NCI-H1930 (cell line): ENCODE results near the gene KCNN4.
"Not testable (repeated sequence)": the region's sequence is repeated elsewhere in the genome, so short reads cannot be mapped to it uniquely, and the experiment has no call there.

Experiments
- DNase-seq, 2 experiments: peaks; one replicate each; lab custom pipeline; 2025; lab: John Stamatoyannopoulos, UW

KCNN4 gene

DNA sequence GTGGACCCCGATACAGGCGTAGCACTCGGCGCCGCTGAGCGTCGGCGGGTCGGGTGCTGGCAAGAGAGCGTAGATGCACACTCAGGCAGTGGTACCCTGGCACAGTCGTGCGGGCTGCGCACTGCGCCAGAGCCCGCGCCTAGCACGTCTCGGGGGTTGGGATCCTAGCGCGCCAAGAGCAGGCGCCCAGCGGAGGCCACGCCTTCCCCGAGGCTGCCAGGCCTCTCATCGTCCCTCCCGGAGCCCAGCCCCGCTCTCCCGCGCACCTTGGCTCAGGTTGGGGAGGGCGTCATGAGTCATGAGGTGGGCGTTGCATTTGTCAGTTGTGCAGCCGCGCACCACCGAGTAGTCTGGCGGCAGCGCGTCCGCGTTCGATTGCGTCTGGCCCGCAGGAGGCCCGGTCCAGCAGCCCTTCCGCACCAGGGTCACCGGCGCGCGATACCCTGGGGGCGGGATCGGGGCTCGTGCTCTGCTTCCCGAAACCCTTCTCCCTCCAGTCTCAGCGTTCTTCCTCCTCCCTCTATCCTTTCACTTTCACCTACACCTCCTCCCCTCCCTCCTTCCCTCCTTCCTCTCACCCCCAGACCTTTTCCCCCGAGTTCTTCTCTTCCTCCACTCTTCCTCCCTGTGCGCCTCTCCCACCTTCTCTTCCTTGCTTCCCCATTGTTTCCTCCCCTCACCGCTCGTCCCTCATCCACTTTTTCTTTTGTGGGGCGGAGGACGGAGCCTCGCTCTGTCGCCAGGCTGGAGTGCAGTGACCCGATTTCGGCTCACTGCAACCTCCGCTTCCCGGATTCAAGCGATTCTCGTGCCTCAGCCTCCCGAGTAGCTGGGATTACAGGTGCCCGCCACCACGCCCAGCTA lies 18.0 kb upstream of the KCNN4 start:
- peak; percentile 65 to 71 for DNase-seq

DNA sequence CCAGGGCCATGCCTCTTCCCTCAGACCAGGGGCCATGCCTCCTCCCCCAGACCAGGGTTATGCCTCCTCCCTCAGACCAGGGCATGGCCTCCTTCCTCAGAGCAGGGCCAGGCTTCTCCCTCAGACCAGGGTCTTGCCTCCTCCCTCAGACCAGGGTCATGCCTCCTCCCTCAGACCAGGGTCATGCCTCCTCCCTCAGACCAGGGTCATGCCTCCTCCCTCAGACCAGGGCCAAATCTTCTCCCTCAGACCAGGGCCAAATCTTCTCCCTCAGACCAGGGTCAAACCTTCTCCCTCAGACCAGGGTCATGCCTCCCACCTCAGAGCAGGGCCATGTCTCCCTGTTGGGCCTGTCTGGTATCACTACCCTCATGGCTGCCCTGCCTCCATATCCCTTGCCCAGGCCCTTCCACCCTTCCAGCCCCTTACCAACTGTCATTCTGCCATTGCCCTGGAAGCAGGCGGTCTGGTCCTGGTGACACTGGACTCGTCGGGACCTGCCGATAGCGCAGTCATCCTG lies 17.3 kb upstream of the KCNN4 start:
- no peak for DNase-seq

DNA sequence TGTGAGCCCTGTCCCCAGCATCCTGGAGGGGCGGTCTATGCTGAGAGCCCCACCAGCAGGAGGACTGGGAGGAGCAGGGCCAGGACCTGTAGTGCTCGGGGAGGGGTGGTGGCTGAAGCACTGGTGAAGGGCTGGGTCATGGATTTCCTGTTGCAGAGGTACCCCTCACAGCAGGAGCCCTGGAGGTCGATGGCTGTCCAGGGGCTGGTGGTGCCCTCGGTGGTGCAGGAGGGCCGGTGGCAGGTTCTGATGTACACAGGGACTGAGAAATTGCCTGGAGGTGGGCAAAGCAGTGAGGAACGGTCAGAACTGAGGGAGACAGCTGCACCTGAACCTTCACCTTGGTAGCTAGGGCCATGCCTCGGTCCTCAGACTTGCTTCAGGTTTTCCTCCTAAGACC lies 16.8 kb upstream of the KCNN4 start:
- no peak for DNase-seq

DNA sequence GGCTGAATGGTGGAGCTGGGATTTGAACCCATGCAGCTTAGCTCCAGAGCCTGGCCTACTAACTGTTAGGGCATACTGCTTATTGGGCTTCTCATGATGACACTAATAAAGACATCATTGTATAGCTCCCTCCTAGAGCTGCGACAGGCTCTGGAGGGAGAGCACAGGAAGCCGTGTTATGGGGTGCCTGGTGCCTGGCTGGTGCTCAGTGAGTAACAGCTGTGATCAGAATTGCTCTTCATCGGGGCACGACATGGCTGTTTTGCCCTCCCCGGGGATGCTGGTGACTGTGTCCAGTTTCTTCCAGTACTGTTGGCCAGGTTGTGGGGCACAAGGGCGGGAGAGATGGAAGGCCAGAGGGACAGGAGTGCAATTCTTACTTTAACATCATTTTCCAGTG lies 16.3 kb upstream of the KCNN4 start:
- DNase-seq, result no peak

DNA sequence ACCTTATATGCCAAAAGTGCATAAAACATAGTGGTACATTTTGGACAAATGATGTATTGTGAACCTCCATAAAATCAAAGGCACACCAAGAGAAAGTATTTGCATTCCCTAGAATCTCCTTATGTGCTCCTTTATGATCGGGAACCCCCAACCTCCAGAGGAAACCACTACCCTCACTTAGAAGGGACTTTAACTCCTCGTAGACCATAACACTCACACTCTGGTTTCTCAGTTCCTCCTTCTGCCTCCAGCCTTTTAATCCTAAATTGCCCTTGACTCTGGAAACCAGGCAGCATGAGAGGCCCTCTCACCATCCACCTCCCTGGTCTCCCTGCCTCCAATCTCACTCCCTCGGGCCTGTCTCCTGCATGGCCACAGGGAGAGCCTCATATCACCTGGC lies 9.8 kb upstream of the KCNN4 start:
- no peak for DNase-seq

DNA sequence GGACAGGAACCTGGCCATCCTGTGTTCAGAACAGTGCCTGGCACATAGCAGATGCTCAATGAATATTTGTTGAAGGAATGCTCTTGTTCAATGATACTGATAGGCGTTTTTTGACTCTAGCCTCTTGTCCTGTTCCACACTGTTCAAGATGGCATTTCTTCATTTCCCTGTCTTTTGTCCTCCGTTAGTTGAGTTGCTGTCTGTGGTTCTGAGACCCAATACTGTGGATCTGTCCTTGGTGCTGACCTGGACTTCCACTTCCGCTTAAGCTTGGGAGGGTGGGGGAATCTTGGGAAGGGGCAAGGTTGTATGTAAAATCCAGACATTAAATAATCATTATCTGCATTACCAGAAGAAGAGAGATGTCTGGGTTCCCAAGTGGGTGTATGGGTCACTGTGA lies 8.3 kb upstream of the KCNN4 start:
- no peak for DNase-seq

DNA sequence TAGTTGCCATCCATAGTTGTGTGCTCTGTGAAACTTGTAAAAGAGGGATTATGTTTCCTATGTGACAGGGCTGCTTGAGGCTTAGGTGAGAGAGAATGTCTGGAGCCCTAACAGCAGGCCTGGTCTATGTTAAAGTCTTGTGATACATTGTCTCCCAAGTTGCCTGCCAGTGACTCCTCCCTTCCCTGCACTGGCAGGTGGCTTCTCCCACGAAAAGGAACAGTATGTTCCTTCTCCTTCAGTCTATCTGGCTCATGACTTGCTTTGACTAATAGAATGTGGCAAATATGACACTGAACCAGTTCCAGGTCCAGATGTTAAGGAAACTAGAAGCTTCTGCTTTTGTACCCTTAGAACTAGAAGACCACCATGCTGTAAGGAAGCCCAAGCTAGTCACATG lies 5.9 kb upstream of the KCNN4 start:
- DNase-seq, result no peak

DNA sequence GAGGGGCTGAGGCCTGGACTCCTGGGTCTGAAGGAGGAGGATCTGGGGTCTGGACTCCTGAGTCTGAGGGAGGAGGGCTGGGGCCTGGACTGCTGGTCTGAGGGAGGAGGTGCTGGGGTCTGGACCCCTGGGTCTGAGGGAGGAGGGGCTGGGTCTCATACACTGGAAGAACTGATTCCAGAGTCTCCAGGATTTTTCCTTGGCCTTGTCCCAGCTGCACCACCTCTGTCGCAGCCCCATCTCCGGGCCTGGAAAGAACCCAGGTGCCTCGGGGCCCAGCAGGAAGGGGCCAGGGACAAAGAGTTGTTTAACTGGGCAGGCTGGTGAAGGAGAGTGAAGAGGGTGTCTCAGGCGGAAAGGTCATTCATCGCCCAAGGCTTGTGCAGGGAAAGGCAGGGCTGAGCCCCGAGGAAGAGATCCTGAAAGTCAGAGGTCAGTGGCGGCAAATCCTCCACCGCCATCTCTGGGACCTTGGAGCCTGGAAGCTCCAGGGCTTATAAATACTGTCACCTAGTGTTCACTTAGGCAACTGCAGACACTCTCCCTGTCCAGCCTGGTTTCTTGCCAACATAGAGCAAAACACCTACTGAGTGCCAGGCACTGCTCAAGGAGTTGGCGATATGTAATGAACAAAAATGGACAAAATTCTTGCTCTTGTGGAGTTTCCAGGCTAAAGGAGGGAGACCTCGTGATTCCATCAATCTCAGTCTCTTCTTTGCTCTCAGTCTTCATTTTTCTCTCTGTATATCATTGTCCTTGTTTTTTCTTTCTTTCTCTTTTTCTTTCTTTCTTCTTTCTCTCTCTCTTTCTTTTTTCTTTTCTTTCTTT lies 4.4 kb upstream of the KCNN4 start:
- peak; percentile 31 to 63 for DNase-seq

DNA sequence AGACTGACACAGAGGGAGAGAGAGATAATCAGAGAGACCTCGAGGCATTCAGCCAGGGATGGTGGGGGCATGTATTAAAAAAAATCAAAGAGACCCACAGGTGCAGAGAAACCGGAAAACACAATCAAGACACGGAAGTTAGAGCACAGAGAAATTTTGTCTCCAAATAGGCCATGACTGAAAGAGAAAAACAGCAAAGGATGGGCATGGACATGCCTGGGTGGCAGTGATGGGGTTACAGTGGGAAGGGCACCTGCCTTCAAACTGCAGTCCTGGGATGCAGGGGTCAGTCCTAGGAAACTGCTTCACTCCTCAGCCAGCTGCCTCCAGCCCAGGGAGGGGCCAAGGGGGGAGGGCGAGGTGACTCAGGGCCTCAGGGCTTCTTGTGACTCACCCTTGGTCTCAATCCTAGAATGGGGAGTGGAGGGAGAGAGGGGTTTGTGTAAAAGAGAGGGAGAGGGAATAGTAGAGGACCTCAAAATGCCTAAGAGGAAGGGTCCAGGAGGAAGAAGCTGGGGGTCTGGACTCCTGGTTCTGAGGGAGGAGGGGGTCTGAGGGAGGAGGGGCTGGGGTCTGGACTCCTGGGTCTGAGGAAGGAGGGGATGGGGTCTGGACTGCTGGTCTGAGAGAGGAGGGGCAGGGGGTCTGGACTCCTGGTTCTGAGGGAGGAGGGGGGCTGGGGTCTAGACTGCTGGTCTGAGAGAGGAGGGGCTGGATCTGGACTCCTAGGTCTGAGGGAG lies 3.6 kb upstream of the KCNN4 start:
- DNase-seq, result no peak

DNA sequence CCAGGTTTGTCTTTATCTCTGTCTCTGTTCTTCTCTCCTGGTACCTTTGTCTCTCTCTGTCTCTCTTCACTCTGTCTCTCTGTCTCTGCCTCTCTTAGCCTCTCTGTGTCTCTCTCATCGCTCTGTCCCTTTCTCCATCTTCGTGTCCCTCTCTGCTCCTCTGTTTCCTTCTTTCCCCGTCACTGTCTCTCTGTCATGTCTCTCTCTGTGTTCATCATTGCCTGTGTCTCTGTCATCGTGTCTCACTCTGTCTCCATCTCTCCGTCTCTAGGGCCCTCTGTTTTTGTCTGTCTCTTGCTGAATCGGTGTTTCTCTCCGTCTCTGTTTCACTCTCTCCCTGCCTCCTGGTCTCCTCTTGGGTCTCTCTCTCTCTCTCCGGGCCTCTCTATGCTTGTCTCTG lies 2.9 kb upstream of the KCNN4 start:
- DNase-seq, result no peak

DNA sequence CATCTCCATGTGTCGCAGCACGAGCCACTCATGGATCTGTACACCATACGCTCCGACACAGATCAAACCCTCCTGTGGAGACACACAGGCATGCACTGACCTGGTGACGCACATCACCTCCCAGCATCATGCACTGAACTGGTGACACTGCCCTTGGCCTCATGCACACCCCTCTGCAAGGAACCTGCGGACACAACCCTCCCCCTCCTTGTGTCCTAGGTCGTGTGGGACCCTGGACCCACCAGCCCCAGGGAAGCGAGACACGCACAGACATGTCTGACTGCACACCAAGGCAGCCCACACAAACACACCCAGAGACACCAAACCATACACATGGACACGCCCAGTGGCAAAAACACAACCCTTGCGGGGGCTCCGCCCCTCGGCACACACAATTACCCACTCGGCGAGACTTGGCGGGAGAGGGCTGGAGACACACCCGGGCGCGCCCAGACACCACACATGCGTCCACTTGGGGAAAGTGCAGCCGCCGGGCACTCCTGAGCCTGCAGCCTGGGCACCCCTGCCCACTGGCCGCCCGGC lies 2.0 kb upstream of the KCNN4 start:
- no peak for DNase-seq

DNA sequence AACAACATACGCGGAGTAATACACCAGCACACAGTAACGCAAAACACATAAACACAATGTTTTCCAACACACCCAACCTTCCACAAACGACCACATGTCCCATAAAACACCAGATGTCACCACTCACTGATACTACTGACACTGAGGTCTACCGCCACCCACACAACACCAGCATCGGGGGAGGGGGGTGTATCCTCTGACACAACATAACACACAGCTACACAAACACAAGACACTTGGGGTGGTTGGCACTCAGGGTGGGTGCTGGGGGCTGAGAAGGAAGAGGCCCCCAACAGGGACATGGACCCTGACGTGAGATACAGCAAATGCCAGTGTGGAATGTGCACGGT lies 1.5 kb upstream of the KCNN4 start:
- no peak for DNase-seq

DNA sequence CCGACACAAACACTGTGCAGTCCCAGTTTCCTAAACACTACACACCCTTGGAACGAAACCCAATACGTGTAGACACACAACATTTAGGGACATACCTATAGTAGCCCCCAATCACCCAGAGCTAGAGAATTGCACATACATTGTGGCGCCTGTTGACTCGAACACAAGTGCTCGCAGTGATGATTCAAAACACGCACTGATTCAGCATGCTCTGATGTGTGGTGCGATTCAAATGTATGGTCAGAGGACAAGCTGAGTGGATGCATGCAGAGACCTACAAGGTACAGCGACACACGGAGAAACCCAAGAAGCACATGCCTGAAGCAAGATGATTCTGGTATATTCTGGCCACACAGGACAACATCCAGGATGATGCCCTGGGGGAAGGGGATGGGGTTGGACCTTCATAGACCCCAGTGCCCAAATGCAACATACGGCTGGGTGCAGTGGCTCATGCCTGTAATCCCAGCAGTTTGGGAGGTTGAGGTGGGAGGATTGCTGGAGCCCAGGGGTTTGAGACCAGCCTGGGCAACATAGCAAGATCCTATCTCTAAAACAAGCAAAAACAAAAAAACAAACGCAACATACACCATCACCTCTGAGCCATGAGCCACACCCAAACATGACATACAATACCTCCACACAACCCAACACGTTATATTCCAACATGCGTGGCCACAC lies 997 bp upstream of the KCNN4 start:
- no peak for DNase-seq

DNA sequence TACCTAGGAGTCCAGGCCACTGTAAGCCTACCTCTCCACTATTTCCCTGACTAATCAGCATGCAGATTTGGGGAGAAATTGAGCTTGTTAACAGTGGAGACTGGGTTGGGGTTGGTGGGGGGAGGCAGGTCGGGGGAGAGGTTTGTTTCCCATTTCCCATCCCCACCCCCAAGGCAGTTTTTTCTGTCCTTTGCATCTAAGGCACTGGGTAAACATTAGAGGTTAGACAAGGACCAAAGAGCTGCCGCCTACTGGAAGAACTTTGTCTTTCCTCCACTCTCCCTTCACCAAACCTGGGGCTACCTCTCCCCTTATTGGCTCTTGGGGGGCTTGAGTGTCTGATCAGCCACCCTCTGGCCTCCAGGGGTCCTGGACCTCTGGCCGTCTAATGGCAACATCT lies 953 bp downstream of the KCNN4 start:
- DNase-seq, result no peak

DNA sequence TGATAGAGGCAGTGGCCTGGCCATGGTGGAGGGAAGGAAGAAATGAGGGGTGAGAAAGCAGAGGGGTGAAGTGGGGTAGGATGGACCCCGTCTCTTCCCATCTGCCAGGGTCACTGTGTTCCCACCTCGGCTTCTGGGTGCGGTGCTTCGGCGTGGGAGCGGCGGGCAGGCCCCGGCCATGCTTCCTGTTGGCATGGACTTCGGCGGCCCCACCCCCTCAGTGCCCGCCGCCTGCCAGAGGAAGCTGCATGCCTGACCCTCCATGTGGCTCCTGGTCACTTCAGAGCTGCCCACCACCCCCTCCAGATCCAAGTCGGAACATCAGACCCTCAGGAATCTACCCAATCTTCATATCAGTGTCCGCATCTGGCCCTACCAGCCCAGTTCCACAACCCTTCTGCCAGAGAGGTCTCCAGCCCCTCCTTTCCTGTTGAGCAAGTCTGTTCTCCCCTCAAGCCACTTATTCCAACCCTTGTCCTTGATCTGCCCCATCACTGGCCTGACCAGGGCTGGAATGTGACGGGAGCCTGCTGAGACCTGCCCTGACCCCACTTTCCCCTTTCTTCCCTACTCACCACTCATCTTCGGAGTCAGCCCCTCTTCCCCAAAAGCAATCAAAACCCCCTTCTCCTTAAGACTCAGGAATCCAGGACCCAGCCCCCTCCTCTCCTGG lies 1.5 kb downstream of the KCNN4 start:
- no peak for DNase-seq

DNA sequence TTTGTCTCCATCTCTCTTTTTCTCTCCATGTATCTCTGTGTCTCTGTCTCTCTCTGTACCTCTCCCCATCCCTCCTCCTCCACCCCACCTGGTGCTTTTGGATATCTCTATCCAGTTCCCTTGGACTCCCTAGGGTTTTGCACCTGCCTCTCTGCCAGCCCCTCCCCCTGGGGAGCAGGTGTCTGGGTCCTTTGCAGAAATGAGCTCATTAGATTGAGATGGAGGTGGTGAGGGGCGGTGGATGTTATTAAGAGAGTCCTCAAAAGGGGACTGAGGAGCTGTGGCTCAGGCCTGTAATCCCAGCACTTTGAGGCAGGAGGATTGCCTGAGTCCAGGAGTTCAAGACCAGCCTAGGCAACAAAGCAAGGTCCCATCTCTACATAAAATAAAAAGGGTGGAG lies 2.1 kb downstream of the KCNN4 start:
- no peak for DNase-seq

DNA sequence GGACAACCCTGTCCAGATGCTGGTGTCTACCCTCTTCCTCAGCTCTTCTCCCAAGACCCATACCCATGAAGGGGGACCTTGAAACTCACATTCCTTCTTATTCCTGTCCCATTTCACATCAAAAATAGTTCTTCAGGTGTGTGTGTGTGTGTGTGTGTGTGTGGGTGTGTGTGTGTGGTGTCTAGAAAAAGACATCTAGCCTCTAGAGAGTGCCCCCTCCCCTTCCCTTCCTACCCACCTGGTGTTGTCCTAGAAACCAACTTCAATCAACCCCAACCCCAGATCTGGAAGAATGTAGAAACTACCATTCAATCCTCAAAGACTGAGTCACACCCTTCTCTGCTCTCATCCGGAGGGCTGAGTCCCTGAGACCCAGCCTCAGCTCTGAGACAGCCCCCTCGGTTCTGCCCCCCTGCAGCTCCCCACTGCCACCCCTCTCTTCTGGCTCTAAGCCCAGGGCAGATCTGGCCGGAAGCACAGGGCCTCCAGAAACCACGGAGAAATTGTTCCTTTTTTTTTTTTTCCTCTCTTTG lies 3.5 kb downstream of the KCNN4 start:
- DNase-seq, result no peak

DNA sequence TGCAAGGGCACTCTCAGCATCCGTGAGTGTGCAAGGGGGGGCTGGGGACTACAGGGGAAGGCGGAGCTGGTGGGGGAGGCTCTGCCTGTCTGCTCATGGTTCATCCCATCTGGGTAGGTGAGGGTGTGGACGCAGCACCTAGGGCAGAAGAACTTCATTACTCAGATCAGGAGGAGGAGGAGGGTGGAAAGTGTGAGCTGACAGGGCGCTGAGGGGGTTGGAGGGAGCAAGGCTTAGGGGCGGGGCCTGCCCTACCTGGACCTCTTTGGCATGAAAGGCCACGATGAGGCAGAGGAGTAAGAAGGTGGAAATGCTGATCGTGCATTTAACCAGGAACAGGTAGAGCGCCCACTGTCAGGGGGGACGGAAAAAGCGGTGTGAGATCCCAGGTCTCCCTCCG lies 4.5 kb downstream of the KCNN4 start:
- no peak for DNase-seq

DNA sequence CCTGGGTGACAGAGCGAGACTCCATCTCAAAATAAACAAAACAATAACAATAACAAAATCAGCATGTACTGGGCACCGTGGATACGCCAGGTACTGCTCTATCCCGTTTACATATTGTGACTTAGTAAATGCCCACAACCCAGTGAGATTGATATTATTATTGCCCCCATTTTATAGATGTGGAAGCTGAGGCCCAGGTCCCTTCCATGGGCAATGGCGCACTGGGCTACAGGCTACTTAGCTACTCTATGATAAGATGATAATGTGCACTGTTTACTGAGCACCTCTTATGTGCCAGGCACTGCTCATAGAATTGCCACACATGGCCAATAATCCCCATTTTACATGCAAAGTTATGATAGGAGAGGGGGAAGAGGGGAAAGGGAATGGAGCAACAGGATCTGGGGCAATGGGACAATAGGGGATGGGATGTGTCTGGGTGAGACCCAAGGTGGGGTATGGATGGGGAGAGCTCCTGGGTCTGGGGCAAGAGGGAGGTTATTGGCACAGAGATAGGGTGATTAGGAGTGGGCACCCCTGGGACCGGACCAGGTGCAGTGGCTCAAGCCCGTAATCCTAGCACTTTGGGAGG lies 5.4 kb downstream of the KCNN4 start:
- DNase-seq, result no peak

DNA sequence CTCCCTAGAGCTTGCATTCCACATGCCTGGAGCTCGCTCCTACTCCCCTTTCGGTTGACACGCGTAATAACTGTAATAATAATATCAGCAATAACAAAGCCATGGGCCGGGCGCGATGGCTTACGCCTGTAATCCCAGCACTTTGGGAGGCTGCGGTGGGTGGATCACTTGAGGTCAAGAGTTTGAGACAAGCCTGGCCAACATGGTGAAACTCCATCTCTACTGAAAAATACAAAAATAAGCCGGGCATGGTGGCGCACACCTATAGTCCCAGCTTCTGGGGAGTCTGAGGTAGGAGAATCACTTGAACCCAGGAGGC lies 5.9 kb downstream of the KCNN4 start:
- not testable (repeated sequence) for DNase-seq
